ENCODE measurements around the gene FBXO15. TPM values are rescaled to one million over a fixed set of nuclear protein-coding genes. Genes with fewer than 3 reads are reported as not detected.

FBXO15 gene, protein sequence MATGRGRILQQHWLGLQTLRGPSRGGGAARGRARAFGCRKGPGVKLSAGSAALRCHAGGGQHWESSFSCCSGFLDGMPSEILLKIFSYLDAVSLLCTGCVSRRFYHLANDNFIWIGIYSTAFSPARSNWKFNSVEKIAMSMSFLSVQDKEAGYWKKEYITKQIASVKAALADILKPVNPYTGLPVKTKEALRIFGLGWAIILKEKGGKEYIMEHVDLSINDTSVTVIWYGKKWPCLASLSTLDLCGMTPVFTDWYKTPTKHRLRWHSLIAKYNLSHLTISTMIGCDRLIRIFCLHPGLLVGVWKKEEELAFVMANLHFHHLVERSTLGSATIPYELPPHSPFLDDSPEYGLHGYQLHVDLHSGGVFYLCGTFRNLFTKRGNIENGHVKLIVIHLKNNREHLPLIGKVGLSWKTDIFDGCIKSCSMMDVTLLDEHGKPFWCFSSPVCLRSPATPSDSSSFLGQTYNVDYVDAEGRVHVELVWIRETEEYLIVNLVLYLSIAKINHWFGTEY
- 1.0 and 1.3 TPM in 2 replicates for total RNA-seq (2014; rRNA removed; shearing (Covaris generic))
- 0.25 and 0.54 TPM in 2 replicates for polyA plus RNA-seq (2015; cell fraction: cytosol; rRNA removed)
- polyA plus RNA-seq (2015; cell fraction: nucleus; rRNA removed) = 1.9 TPM in 1 of 2 replicates, not detected in the other

GRCh38 chr18:74147779-74148542 lies at the start of gene FBXO15, which contains the start of gene TIMM21:
FBXO15 (minus strand) TSS chr18:74147834; CDS start chr18:74147785, 49 bp downstream.
TIMM21 (plus strand) TSS chr18:74148523; CDS start chr18:74148809, 286 bp downstream.
- in situ Hi-C loops (cut with HindIII; ENCODE audit: low pct_unique_long_range_greater_than_20kb, low sequenced_read_pairs) = no loop called here
- DNase-seq (ENCODE audit: low read depth, low spot score) = peak; percentile 95

DNA sequence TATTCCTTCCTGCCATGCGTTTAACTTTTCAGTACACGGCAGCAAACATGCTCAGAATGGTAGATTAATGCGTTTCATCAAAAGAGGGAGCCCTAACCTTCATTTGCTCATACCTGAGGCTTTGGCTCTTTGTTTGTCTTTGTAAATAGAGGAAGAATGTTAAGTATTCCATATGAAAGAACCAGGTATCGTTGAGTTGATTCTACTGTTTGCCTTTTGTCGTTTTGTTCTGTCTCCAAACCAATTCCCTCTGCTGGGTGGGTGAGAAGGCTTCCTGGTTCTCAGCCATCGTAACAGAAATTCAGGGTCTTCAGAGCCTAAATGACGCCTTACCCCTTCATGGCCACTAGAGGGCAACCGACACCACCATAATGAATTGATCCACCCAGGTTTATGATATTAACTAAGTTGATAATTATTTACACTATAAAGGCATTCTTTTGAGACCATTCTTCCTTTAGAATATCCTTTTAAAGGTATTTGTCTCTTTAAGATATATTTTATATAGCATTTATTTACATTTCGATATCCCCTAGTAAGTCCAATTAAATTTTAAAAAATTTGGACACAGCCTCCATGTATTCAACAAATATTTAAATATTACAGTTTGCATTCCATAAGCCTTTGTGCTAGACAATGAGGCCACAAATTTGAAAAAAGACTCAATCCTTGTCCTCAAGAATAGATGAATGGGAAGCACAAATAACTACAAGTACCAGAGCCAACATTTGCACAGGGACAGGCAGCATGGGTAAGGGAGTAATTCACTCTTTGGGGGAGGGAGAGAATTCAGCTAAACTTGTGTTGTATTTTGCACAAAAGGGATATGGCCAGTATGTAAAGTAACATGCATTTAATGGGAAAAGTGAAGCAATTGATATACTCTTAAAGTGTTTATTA lies 48.8 kb upstream of the FBXO15 start:
- peak; percentile 80 for DNase-seq (ENCODE audit: low read depth, low spot score)
- in situ Hi-C loops (cut with HindIII; ENCODE audit: low pct_unique_long_range_greater_than_20kb, low sequenced_read_pairs) = no loop called here

- in situ Hi-C loops (cut with HindIII; ENCODE audit: low pct_unique_long_range_greater_than_20kb, low sequenced_read_pairs) = no loop called here
- no peak for DNase-seq (ENCODE audit: low read depth, low spot score)
These were observed 47.1 kb upstream of the FBXO15 start for GRCh38 chr18:74194691-74195090.

DNA sequence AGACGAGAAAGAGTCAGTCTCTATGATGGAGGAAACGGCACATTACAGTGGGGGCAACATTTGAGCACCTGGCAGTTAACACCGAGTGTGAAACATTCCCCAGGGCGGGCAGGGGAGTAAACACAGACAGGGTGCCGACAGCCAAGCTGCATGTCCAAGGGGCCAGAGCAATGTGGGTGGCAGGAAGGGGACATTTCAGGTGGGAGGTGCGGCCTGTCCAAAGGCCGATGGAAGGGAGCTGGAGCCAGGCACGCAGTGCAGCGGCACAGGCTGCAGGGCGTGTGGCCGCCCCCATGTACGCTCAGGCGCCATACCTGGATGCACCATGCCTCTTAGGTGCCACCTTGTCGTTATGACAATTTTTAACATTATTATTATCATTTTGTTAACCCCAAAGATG lies 43.9 kb upstream of the FBXO15 start:
- in situ Hi-C loops (cut with HindIII; ENCODE audit: low pct_unique_long_range_greater_than_20kb, low sequenced_read_pairs) = no loop called here
- DNase-seq (ENCODE audit: low read depth, low spot score) = no peak

GRCh38 chr18:74190086-74190485 lies 42.5 kb upstream of the FBXO15 start:
- in situ Hi-C loops (cut with HindIII; ENCODE audit: low pct_unique_long_range_greater_than_20kb, low sequenced_read_pairs) = no loop called here
- no peak for DNase-seq (ENCODE audit: low read depth, low spot score)

GRCh38 chr18:74186661-74187060 lies 39.0 kb upstream of the FBXO15 start:
- no peak for DNase-seq (ENCODE audit: low read depth, low spot score)
- in situ Hi-C loops (cut with HindIII; ENCODE audit: low pct_unique_long_range_greater_than_20kb, low sequenced_read_pairs) = no loop called here

DNA sequence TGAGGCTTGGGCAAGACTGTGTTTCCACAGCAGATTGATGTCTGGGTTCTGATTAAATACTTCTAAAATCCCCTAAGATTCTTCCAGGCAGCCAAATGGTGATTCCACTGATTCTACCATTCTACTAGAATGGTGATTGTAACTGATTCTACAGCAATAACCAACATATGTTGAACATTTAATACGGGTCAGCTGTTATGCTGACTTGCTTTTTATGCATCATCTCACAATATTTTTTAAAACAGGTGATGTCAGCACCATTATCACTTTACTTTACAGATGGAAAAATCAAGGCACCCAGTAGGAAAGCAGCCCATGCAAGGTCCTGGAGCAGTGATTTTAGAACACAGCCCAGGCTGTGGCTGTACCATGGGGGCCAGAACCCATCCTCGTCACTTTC lies 38.2 kb upstream of the FBXO15 start:
- no peak for DNase-seq (ENCODE audit: low read depth, low spot score)
- in situ Hi-C loops (cut with HindIII; ENCODE audit: low pct_unique_long_range_greater_than_20kb, low sequenced_read_pairs) = no loop called here

DNA sequence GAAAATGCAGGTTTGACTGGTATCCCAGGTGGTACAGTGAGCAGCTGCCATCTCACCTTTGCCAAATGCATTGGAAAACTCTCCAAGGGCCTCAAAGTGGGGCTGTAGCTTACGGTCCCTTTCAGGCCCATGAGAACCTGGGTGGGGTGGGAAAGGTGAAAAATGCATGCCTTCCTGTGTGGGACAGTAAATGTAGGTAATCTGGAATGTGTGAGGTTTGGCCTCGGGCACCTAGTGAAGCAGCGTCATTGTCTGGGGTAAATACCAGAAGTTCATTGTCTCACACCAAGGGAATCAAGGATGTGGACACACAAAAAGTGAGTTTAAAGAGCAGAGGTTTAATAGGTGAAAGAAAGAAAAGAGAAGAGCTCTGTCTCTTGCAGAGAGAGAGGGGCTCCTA lies 37.2 kb upstream of the FBXO15 start:
- in situ Hi-C loops (cut with HindIII; ENCODE audit: low pct_unique_long_range_greater_than_20kb, low sequenced_read_pairs) = no loop called here

GRCh38 chr18:74183130-74183529 lies 35.5 kb upstream of the FBXO15 start:
- in situ Hi-C loops (cut with HindIII; ENCODE audit: low pct_unique_long_range_greater_than_20kb, low sequenced_read_pairs) = no loop called here
- no peak for DNase-seq (ENCODE audit: low read depth, low spot score)

More for the DNA sequence above, 37.2 kb upstream of the FBXO15 start:
- no peak for DNase-seq (ENCODE audit: low read depth, low spot score)

GRCh38 chr18:74182335-74182734 lies 34.7 kb upstream of the FBXO15 start:
- DNase-seq (ENCODE audit: low read depth, low spot score) = no peak
- in situ Hi-C loops (cut with HindIII; ENCODE audit: low pct_unique_long_range_greater_than_20kb, low sequenced_read_pairs) = no loop called here

GRCh38 chr18:74179623-74180199 lies 32.1 kb upstream of the FBXO15 start:
- DNase-seq (ENCODE audit: low read depth, low spot score) = no peak
- in situ Hi-C loops (cut with HindIII; ENCODE audit: low pct_unique_long_range_greater_than_20kb, low sequenced_read_pairs) = no loop called here

GRCh38 chr18:74178884-74179283 lies 31.2 kb upstream of the FBXO15 start:
- in situ Hi-C loops (cut with HindIII; ENCODE audit: low pct_unique_long_range_greater_than_20kb, low sequenced_read_pairs) = no loop called here
- DNase-seq (ENCODE audit: low read depth, low spot score) = no peak

DNA sequence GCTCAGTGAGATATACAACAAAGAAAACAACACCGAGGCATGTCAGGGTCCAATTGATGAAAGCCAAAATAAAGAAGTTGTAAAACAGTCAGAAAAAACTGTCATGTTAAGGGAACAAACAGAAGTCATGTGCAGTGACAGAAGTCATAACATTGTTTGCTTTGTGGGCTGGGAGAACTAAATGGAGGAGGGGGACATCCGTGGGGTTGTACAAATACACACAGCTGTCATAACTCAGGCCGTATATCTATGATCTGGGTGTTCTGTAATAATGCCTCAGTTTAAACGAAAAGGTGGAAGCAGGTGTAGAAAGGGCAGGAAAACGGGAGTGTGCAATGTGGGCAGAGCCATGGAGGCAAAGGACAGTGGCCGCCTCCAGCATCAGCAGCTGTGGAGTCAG lies 28.0 kb upstream of the FBXO15 start:
- in situ Hi-C loops (cut with HindIII; ENCODE audit: low pct_unique_long_range_greater_than_20kb, low sequenced_read_pairs) = no loop called here
- no peak for DNase-seq (ENCODE audit: low read depth, low spot score)

DNA sequence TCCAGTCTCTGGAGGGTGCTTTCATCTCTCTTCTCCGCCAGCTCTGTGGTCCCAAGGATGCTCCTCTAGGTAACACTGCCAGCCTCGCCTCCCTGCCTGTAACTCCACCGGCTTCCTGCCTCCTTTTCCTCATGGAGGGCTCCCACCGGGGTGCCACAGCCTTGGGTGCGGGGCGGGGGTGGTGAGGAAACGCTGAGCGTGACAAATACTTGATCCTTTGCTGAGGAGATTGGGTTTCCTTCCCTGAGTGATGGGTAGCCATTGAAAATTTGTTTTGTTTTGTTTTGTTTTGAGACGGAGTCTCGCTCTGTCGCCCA lies 25.8 kb upstream of the FBXO15 start:
- in situ Hi-C loops (cut with HindIII; ENCODE audit: low pct_unique_long_range_greater_than_20kb, low sequenced_read_pairs) = no loop called here

DNA sequence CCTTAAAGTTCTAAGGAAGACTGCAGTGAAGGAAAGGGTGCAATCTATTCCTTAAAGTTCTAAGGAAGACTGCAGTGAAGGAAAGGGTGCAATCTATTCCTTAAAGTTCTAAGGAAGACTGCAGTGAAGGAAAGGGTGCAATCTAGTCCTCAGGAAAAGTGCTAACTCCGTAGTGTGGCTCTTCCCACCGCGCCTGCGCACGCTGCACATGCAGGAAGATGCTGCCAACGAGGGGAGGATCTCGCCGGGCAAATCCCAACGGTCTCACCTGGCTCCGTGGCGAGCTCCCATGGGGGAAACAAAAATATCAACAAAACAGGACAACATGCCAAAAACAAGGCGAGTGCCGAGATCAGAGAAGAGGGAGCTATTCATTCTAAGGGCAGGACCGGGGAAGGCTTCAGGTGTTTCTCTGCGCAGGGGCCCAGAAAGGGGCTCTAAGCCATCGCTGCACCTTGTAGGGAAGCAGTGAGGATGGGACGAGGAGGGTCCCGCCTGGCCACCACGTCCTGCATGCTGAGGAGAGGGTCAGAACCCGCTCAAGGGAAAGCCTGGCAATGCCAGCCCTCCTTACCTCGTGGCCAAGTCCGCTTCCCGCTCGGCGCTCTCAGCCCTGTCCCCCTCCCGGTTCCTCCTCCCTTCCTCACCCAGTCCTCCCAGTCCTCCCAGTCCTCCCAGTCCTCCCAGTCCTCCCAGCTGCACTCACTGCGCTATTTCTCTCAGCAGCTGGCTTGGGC lies 25.2 kb upstream of the FBXO15 start:
- in situ Hi-C loops (cut with HindIII; ENCODE audit: low pct_unique_long_range_greater_than_20kb, low sequenced_read_pairs) = no loop called here
- DNase-seq (ENCODE audit: low read depth, low spot score) = peak; percentile 11

More for the DNA sequence above, 25.8 kb upstream of the FBXO15 start:
- DNase-seq (ENCODE audit: low read depth, low spot score) = no peak

GRCh38 chr18:74171910-74172606 lies 24.4 kb upstream of the FBXO15 start:
- DNase-seq (ENCODE audit: low read depth, low spot score) = no peak

More at GRCh38 chr18:74171910-74172606, 24.4 kb upstream of the FBXO15 start:
- in situ Hi-C loops (cut with HindIII; ENCODE audit: low pct_unique_long_range_greater_than_20kb, low sequenced_read_pairs) = no loop called here

Measured in SK-MEL-5 (cell line).